Measurements from ENCODE around the gene ODAD2. TPM values are rescaled to one million over a fixed set of nuclear protein-coding genes. Genes with fewer than 3 reads are reported as not detected.
"Not testable (repeated sequence)": the region's sequence is repeated elsewhere in the genome, so short reads cannot be mapped to it uniquely, and the experiment has no call there.

The ODAD2 gene
- total RNA-seq, 2 donors from 2014 or later = 0.10 TPM; not detected in 1

DNA sequence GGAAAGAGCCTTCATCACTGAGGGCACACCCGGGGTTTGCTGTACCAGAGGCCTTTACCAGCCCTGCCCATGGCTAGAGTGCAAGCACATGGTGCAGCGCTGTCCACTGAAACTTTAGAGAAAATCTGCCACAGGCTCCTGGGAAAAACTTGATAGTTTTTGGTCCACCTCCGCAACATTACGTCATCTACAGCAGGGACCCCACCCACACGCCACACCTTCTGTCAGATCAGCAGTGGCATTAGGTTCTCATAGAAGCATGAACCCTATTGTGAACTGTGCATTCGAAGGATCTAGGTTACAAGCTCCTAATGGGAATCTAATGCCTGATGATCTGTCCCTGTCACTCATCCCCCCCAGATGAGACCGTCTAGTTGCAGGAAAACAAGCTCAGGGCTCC is 2.5 kb upstream of the ODAD2 start:
- Mint-ChIP-seq H3K27ac (no peak overlapping the region), H3K4me3 (no peak overlapping the region), H3K4me1 (ENCODE audit: low read depth) (peaks cover 13% of the 10 kb centered on the region), H3K36me3 (ENCODE audit: insufficient read depth in 2 of 2) (peaks cover 1 to 2% of the 10 kb centered on the region in 2 donors), H3K9me3 (no peaks in the 10 kb centered on the region), H3K27me3 (ENCODE audit: low read depth) (peaks cover 72% of the 10 kb centered on the region)
- DNase-seq (no peak), ATAC-seq (replicated peaks in 1 of 2) (no peak)

DNA sequence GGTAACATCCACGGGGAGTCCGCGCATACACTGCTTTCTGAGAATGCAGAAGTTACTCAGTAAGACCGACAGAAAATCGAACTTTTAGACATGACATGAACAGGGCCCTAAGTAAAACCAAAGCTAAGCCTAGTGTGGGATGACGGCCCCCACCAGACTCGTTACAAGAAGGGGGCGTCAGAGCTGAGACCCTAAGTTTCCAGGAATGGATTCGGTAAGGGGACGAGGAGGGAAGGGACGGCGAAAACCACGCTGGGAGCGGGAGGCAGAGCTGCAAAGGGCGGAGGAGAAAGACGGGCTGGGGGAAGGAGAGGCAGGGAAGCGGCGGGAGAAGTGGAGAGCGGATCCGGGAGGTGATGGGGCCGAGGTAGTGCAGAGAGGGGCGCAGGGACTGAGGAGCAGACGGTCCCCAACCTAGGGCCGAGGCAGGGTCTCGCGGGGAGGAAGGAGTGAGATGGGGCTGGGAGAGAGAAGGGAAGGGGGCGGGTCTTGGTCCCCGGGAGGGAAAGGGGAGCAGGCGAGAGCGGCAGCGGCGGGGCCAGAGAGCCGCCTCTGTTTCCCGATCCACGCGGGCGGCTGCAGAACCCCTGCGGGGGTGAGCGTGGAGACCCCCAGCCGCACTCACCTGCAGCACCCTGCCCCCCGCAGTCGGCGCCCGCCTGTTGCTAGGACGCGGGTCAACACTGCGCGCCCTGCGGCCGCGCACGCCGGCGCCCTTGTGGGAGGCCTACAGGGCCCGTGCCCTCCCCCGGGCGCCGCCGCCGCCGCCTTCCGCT is 513 bp downstream of the ODAD2 start:
- Mint-ChIP-seq H3K4me3 (peak overlapping the region; percentile 88 to 95), H3K27ac (peak overlapping the region; percentile 25)

DNA sequence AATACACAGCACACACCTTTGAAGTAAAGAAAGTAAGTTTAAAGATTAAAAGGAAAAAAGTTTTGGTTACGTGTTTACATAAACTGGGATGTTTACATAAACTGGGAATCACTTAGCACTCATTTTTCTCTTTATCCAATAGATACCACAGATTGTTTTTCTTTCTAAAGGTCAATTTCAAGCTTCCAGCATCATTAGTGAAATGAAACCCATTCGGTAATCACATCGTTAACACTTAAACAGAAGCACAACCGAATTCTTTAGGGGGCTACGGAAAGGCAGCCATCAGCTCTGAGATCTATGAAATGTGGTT is 1.1 kb downstream of the ODAD2 start:
- Mint-ChIP-seq H3K36me3 (ENCODE audit: insufficient read depth in 2 of 2) (peaks cover 1 to 2% of the 10 kb centered on the region in 2 donors), H3K4me3 (peak overlapping the region; percentile 88 to 95), H3K27me3 (ENCODE audit: low read depth) (peaks cover 61% of the 10 kb centered on the region), H3K4me1 (ENCODE audit: low read depth) (peaks cover 13% of the 10 kb centered on the region), H3K27ac (peak overlapping the region; percentile 25), H3K9me3 (no peaks in the 10 kb centered on the region)
- ATAC-seq (replicated peaks in 1 of 2) = no peak
- DNase-seq = no peak

More for the DNA sequence above, 513 bp downstream of the ODAD2 start:
- peaks cover 67% of the 10 kb centered on the region for H3K27me3 Mint-ChIP-seq (ENCODE audit: low read depth)
- H3K36me3 Mint-ChIP-seq (ENCODE audit: insufficient read depth in 2 of 2) = peaks cover 1 to 2% of the 10 kb centered on the region in 2 donors
- ATAC-seq (replicated peaks in 1 of 2) (peak; percentile 90 to 91), DNase-seq (peak; percentile 34 to 41)
- no peaks in the 10 kb centered on the region for H3K9me3 Mint-ChIP-seq
- H3K4me1 Mint-ChIP-seq (ENCODE audit: low read depth) = peaks cover 13% of the 10 kb centered on the region

DNA sequence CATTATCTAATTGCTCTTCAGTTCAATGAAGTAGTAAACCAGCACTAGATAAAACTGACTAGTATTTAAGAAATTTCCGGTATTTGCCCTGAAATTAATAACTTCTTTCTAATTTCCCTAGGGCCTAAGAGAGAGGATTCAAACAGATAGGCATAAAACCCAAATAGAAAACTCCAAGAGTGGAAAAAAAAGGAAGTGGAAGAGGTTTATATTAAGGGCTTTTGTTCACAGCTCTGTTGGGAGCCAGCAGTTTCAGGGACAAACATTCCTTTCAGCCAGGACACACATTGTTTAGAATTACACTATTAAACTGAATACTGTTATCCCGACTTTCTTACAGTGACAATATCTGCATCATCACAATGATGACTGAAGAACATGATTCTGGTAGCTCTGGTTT is 3.6 kb downstream of the ODAD2 start:
- peaks cover 42% of the 10 kb centered on the region for H3K27me3 Mint-ChIP-seq (ENCODE audit: low read depth)
- no peak for ATAC-seq (replicated peaks in 1 of 2)
- peaks cover 13% of the 10 kb centered on the region for H3K4me1 Mint-ChIP-seq (ENCODE audit: low read depth)

DNA sequence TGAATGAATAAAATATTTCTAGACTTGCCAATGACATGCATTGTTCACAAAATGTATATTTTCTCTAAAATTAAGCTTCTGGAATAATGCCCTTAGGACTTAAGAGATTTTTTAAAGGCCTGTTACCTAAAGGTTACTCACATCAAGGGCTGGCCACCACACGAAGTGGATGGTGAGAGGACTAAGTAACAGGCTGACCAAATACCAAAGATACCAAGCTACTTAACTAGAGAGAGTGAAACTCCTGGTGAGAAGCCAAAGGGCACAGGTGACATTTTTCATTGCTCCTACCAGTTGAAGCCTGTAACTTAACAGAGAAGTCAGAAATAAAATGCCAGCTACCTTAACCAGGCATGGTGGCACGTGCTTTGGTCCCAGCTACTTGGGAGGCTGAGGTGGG is 9.5 kb downstream of the ODAD2 start:
- DNase-seq; H3K27me3 Mint-ChIP-seq (ENCODE audit: low read depth); ATAC-seq (replicated peaks in 1 of 2); H3K9me3 Mint-ChIP-seq; H3K4me1 Mint-ChIP-seq (ENCODE audit: low read depth); H3K4me3 Mint-ChIP-seq; H3K27ac Mint-ChIP-seq; H3K36me3 Mint-ChIP-seq (ENCODE audit: insufficient read depth in 2 of 2): not testable (repeated sequence)

More for the DNA sequence above, 3.6 kb downstream of the ODAD2 start:
- Mint-ChIP-seq H3K36me3 (ENCODE audit: insufficient read depth in 2 of 2) (peaks cover 1 to 2% of the 10 kb centered on the region in 2 donors), H3K27ac (no peak overlapping the region), H3K9me3 (no peaks in the 10 kb centered on the region), H3K4me3 (no peak overlapping the region)
- DNase-seq = no peak

DNA sequence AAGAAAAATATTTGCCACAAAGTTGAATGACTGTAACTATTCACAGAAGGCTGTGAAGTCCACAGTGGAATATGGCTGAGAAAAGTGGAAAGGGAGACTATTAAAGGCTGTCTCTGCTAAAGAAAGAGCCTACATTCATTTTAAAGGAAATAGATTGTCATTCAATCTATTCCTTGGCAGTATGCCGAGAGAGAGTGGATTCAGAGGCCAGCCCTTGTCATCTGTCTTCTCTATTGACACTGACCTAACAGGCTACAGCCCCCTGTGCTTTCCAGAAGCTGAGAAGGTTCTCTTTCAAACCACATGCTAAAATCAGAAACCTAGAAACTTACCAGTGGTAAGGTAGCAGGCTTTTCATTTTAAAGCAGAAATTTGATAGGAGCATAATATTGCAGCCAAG is 12.1 kb downstream of the ODAD2 start:
- H3K27ac Mint-ChIP-seq = no peak overlapping the region
- ATAC-seq (replicated peaks in 1 of 2) = no peak

DNA sequence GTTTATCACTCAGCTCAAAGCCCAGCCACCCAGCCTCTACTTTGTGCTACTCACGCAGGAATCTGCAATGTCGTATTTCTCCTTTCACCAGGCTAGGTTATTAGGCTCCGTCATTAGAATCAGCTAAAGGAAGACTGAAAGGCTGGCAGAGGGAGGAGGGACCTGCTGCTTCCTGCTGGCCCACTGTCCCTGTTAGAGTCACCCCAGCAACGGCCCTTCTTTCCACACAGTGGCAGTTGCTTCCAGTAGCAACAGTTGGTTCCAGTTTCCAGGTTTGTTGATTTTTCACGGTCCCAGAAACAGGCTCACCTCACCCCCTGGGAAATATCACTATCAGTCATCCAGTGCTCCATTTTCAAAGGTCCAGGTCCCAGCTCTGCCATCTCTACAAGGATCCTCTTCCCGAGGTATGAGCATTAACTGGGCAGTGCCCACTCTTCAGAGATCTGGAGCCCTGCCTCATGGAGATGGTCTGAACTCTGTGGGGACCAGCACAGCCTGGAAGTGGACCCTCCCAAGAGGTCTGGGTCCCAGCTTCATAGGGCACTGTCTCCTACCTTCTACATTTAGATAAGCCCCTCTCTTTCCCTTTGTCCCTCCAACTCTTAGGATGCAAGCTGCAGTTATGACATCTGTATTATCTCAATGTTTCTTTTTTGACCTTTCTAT is 15.9 kb downstream of the ODAD2 start:
- H3K27ac Mint-ChIP-seq = no peak overlapping the region
- ATAC-seq (replicated peaks in 1 of 2) = no peak
- no peaks in the 10 kb centered on the region for H3K4me1 Mint-ChIP-seq (ENCODE audit: low read depth)
- peaks cover 0 to 1% of the 10 kb centered on the region in 2 donors for H3K9me3 Mint-ChIP-seq
- H3K4me3 Mint-ChIP-seq = no peak overlapping the region
- no peak for DNase-seq
- H3K27me3 Mint-ChIP-seq (ENCODE audit: low read depth) = peaks cover 5% of the 10 kb centered on the region
- peaks cover 0 to under 1% of the 10 kb centered on the region in 2 donors for H3K36me3 Mint-ChIP-seq (ENCODE audit: insufficient read depth in 2 of 2)

More for the DNA sequence above, 12.1 kb downstream of the ODAD2 start:
- Mint-ChIP-seq H3K27me3 (ENCODE audit: low read depth) (peaks cover 5% of the 10 kb centered on the region), H3K4me3 (no peak overlapping the region), H3K9me3 (no peaks in the 10 kb centered on the region), H3K4me1 (ENCODE audit: low read depth) (no peaks in the 10 kb centered on the region), H3K36me3 (ENCODE audit: insufficient read depth in 2 of 2) (no peaks in the 10 kb centered on the region)
- no peak for DNase-seq

DNA sequence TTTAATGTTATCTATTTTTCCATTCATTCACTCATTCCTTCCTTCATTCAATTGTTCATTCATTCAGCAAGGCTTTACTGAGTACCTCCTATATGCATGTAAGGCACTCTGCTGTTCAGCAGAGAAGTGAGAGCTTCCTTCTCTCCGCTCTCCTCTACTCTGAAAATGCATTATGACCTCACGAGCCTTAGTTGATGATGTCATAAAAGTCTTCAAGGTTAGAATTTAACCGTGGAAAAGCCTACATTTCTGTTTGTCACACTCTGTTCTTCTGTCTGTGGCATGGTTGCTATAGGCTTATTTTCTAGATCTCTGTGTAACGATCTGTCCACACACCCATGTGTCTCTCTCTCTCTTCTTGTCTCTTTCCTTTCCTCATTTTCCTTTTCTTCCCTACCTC is 17.1 kb downstream of the ODAD2 start:
- peaks cover 0 to 1% of the 10 kb centered on the region in 2 donors for H3K36me3 Mint-ChIP-seq (ENCODE audit: insufficient read depth in 2 of 2)
- no peak overlapping the region for H3K4me3 Mint-ChIP-seq
- H3K4me1 Mint-ChIP-seq (ENCODE audit: low read depth) = no peaks in the 10 kb centered on the region
- peaks cover 5% of the 10 kb centered on the region for H3K27me3 Mint-ChIP-seq (ENCODE audit: low read depth)
- DNase-seq = no peak
- no peak overlapping the region for H3K27ac Mint-ChIP-seq
- H3K9me3 Mint-ChIP-seq = peaks cover 2% of the 10 kb centered on the region in 2 donors
- no peak for ATAC-seq (replicated peaks in 1 of 2)

DNA sequence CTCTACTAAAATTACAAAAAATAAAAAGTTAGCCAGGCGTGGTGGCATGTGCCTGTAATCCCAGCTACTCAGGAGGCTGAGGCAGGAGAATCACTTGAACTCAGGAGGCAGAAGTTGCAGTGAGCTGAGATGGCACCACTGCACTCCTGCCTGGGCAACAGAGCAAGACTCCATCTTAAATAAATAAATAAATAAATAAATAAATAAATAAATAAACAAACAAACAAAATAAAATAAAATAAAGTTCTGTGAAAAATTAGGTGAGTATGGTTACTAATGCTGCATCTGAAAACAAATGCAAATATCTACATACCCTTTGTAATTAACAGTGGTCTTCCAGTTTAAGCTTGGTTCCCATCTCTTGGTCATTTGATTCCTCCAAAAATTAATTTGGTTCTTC is 28.1 kb downstream of the ODAD2 start:
- not testable (repeated sequence) for ATAC-seq (replicated peaks in 1 of 2); H3K9me3 Mint-ChIP-seq; H3K4me1 Mint-ChIP-seq (ENCODE audit: low read depth); H3K27ac Mint-ChIP-seq; H3K36me3 Mint-ChIP-seq (ENCODE audit: insufficient read depth in 2 of 2); H3K27me3 Mint-ChIP-seq (ENCODE audit: low read depth); DNase-seq; H3K4me3 Mint-ChIP-seq

DNA sequence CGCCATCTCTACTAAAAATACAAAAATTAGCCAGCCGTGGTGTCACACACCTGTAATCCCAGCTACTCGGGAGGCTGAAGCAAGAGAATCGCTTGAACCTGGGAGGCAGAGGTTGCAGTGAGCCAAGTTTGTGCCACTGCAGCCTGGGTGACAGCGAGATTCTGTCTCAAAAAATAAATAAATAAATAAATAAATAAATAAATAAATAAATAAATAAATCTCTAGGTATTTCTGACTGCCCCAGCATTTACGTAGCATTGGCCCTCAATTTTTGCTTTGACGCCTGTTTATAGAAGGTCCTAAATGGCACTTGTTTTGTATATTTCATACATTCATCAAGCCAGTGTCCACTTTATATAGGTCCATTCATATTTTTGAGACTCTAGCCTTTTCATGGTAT is 28.9 kb downstream of the ODAD2 start:
- H3K27ac Mint-ChIP-seq; ATAC-seq (replicated peaks in 1 of 2); H3K4me1 Mint-ChIP-seq (ENCODE audit: low read depth); H3K9me3 Mint-ChIP-seq; DNase-seq; H3K36me3 Mint-ChIP-seq (ENCODE audit: insufficient read depth in 2 of 2); H3K4me3 Mint-ChIP-seq; H3K27me3 Mint-ChIP-seq (ENCODE audit: low read depth): not testable (repeated sequence)

DNA sequence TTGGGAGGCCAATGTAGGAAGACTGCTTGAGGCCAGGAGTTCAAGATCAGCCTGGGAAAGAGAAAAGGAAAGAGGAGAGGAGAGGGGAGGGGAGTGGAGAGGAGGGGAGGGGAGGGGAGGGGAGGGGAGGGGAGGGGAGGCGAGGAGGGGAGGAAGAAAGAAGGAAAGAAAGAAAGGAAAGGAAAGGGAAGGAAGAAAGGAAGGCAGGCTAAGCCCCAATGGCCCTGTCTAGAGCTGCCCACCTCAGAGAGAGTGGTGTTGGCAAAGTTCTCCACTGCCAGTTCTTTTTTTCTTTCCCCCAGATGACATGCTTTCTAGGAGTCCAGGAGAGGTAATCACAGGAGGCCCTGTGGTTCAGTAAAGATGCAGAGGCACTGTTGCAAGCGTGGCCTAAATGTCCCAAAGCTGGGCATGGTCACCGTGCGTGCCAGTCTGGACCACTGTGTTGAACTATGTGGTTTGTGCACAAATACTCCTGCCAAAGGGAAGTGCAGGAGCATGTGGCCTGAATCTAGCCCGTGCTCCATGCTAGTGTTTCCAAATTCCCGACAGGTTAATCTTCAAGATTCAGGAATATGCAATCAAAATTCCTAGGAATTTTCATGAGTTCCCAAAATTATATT is 39.7 kb downstream of the ODAD2 start:
- H3K27ac Mint-ChIP-seq = peak overlapping the region; percentile 51
- no peak for DNase-seq
- no peaks in the 10 kb centered on the region for H3K27me3 Mint-ChIP-seq (ENCODE audit: low read depth)
- peaks cover 11% of the 10 kb centered on the region for H3K4me1 Mint-ChIP-seq (ENCODE audit: low read depth)
- H3K4me3 Mint-ChIP-seq = peak overlapping the region in 1 of 2 donors; percentile 77
- no peaks in the 10 kb centered on the region for H3K36me3 Mint-ChIP-seq (ENCODE audit: insufficient read depth in 2 of 2)
- peak in 1 of 2 donors; percentile 22 for ATAC-seq (replicated peaks in 1 of 2)
- no peaks in the 10 kb centered on the region for H3K9me3 Mint-ChIP-seq

DNA sequence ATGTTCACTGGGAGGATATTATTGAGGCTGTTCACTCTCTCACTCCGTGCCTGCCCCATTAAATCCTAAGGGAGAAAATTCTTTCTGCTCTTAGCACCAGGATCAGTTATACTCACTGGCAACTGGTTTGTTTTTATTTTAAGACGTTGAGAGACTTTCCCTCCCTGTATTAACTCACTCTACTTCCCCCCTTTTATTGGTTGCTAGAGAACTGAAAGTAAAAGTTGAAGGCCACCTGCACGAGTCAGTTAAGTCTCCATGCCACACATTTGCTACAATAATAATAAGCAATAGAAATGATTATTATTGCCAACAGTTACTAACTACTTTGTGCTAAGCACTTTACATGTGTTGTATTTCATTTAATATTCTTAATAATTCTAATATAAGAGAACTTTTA is 40.5 kb downstream of the ODAD2 start:
- not testable (repeated sequence) for ATAC-seq (replicated peaks in 1 of 2); H3K9me3 Mint-ChIP-seq; H3K27me3 Mint-ChIP-seq (ENCODE audit: low read depth); DNase-seq; H3K36me3 Mint-ChIP-seq (ENCODE audit: insufficient read depth in 2 of 2)
- H3K27ac Mint-ChIP-seq = peak overlapping the region; percentile 51
- peaks cover 11% of the 10 kb centered on the region for H3K4me1 Mint-ChIP-seq (ENCODE audit: low read depth)
- peak overlapping the region; percentile 40 to 77 for H3K4me3 Mint-ChIP-seq

DNA sequence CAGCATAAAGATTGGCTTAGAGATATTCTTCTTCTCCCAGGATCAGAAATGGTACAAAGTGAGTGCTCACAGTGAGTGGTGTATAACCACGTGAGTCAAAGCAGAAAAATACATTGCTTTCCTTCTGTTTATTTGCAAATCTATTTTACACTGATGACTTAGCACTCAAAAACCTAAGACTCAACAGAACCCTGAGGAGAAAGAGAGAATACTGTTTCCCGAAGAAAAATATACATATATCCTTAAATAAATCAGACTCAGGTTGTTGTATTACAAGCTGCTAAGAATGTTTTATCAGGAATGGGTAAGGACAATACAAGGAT is 48.7 kb downstream of the ODAD2 start:
- DNase-seq (no peak), ATAC-seq (replicated peaks in 1 of 2) (no peak)
- Mint-ChIP-seq H3K27me3 (ENCODE audit: low read depth) (no peaks in the 10 kb centered on the region), H3K9me3 (no peaks in the 10 kb centered on the region), H3K4me1 (ENCODE audit: low read depth) (no peaks in the 10 kb centered on the region), H3K36me3 (ENCODE audit: insufficient read depth in 2 of 2) (no peaks in the 10 kb centered on the region), H3K4me3 (no peak overlapping the region), H3K27ac (no peak overlapping the region)
